ENCODE results near the gene SIRT6. TPM values are rescaled to one million over a fixed set of nuclear protein-coding genes. Genes with fewer than 3 reads are reported as not detected.

The SIRT6 gene
- total RNA-seq, 1 experiment from 2014 or later = 22.2 TPM

DNA sequence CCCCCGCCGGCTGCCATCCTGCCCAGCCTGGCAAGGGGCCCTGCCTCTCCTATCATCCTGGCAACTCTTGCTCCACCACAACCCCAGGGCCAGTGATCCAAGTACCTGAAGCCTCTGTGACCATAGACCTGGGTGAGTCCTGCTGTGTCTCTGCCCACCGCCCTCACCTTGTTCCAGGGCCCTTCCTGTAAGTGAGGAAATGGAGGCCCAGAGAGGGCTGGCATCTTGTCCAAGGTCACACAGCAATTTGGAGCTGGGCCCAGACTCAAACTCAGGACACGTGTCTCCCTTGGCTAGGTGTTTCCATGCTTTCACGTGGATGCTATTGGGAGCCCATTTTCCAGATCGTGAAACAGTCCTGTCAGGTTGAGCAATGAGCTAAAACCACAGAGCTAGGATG, 25.2 kb downstream of the SIRT6 start:
- POLR2A ChIA-PET (ENCODE audit: unreplicated experiment) = no interaction called here
- TF ChIP-seq, protein P1, sequence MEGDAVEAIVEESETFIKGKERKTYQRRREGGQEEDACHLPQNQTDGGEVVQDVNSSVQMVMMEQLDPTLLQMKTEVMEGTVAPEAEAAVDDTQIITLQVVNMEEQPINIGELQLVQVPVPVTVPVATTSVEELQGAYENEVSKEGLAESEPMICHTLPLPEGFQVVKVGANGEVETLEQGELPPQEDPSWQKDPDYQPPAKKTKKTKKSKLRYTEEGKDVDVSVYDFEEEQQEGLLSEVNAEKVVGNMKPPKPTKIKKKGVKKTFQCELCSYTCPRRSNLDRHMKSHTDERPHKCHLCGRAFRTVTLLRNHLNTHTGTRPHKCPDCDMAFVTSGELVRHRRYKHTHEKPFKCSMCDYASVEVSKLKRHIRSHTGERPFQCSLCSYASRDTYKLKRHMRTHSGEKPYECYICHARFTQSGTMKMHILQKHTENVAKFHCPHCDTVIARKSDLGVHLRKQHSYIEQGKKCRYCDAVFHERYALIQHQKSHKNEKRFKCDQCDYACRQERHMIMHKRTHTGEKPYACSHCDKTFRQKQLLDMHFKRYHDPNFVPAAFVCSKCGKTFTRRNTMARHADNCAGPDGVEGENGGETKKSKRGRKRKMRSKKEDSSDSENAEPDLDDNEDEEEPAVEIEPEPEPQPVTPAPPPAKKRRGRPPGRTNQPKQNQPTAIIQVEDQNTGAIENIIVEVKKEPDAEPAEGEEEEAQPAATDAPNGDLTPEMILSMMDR (conservative IDR thresholded peaks at IDR 0.05) = no peak
- TF ChIP-seq EZH2 (IDR thresholded peaks at IDR 0.05; ENCODE audit: low read depth) = no peak
- H3K9me3 ChIP-seq (ENCODE audit: insufficient read depth, low read depth) = no peaks in the 10 kb centered on the region
- no peaks in the 10 kb centered on the region for H4K20me1 ChIP-seq (ENCODE audit: insufficient read depth)
- H3K4me1 ChIP-seq (replicated peaks; ENCODE audit: insufficient read depth) = no peaks in the 10 kb centered on the region
- no TSS peak for BruUV-seq (replicated peaks)
- no peak overlapping the region for H2AFZ ChIP-seq
- H3K9me2 ChIP-seq (ENCODE audit: insufficient read depth) = no peaks in the 10 kb centered on the region
- intact Hi-C loops (cut with micrococcal nuclease; ENCODE audit: unreplicated experiment) = no loop called here
- CTCF ChIA-PET = no interaction called here
- DNase-seq = no peak
- H3K27ac ChIP-seq = no peak overlapping the region
- no peak overlapping the region for H3K4me3 ChIP-seq
- H3K4me2 ChIP-seq = no peak overlapping the region
- no peaks in the 10 kb centered on the region for H3K79me2 ChIP-seq (ENCODE audit: low read depth)
- H3K27me3 ChIP-seq (ENCODE audit: insufficient read depth, low read depth) = no peaks in the 10 kb centered on the region
- H3F3A ChIP-seq (ENCODE audit: insufficient read depth, low read depth) = no peaks in the 10 kb centered on the region
- H3K36me3 ChIP-seq (ENCODE audit: low read depth) = no peaks in the 10 kb centered on the region

DNA sequence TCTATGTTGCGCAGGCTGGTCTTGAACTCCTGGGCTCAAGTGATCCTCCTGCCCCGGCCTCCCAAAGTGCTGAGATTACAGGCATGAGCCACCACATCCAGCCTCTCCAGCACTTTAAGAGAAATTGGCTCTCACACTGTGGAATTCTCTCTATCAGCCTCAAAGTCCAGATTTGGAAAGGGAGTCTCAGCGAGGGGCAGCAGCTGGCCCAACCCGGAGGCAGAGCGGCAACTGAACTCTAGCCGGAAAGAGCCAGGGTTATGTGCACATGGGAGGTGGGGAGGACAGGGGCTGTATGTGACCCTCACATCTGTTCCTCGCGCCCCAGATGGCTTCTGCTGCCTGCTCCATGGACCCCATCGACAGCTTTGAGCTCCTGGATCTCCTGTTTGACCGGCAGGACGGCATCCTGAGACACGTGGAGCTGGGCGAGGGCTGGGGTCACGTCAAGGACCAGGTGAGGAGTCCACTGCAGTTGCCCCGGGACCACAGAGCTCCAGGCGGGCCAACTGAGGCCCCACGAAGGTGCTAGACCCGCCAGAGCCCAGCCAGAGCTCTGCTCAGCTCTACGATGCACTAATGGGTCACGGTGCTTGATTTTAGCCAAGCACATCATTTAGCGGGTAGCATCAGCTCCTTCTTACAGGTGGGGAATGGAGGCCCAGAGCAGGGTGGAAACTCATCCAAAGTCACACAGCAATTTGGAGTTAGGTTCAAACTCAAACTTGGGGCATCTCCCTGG, 27.6 kb downstream of the SIRT6 start:
- CTCF ChIA-PET = no interaction called here
- intact Hi-C loops (cut with micrococcal nuclease; ENCODE audit: unreplicated experiment) = no loop called here

DNA sequence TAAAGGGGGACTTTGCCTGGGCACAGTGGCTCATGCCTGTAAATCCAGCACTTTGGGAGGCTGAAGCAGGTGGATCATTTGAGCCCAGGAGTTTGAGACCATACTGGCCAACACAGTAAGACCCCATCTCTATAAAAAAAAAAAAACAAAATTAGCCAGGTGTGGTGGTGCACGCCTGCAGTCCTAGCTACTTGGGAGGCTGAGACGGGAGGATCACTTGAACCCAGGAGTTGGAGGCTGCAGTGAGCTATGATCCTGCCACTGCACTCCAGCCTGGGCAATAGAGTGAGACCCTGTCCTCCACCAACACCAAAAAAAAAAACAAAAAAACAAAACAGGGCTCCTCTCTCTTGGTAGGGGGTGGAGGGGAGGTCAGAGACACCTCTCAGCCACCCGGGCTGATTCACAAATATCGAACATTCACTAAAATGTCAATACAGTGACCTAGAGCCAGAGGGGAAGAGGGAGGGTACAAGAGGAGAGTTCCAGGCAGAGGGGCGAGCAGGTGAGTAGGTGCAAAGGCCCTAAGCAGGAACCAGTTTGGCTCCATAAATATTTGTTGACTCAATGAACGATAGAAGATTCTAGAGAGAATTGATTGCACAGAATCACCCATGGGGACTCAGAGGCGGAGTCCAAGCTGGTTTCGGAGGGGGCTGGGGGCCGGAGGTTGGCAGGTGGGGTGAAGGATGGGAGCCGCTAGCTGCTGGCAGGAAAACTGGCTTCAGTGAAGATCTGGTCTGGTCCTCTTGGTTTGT, 29.9 kb downstream of the SIRT6 start:
- CTCF ChIA-PET = no interaction called here
- Histone ChIP-seq H3K79me2 (ENCODE audit: low read depth) (no peaks in the 10 kb centered on the region), H3K9me3 (ENCODE audit: insufficient read depth, low read depth) (no peaks in the 10 kb centered on the region), H3K27me3 (ENCODE audit: insufficient read depth, low read depth) (no peaks in the 10 kb centered on the region), H2AFZ (no peak overlapping the region), H4K20me1 (ENCODE audit: insufficient read depth) (no peaks in the 10 kb centered on the region), H3K27ac (no peak overlapping the region), H3K4me3 (no peak overlapping the region), H3K9me2 (ENCODE audit: insufficient read depth) (no peaks in the 10 kb centered on the region), H3K4me2 (no peak overlapping the region), H3K36me3 (ENCODE audit: low read depth) (no peaks in the 10 kb centered on the region), H3K4me1 (replicated peaks; ENCODE audit: insufficient read depth) (no peaks in the 10 kb centered on the region), H3F3A (ENCODE audit: insufficient read depth, low read depth) (no peaks in the 10 kb centered on the region)
- TF ChIP-seq, protein P1 (conservative IDR thresholded peaks at IDR 0.05) = no peak
- TF ChIP-seq EZH2 (IDR thresholded peaks at IDR 0.05; ENCODE audit: low read depth) = no peak
- BruUV-seq (replicated peaks) = no TSS peak
- no peak for DNase-seq
- POLR2A ChIA-PET (ENCODE audit: unreplicated experiment) = no interaction called here
- intact Hi-C loops (cut with micrococcal nuclease; ENCODE audit: unreplicated experiment) = loop anchor here (2.0 kb wide), 1 partner anchor 14 kb away; no protein-coding TSS in a partner anchor

More for the DNA sequence above, 27.6 kb downstream of the SIRT6 start:
- H3K27ac ChIP-seq = no peak overlapping the region
- BruUV-seq (replicated peaks) = no TSS peak
- no peaks in the 10 kb centered on the region for H3K9me3 ChIP-seq (ENCODE audit: insufficient read depth, low read depth)
- no peaks in the 10 kb centered on the region for H3F3A ChIP-seq (ENCODE audit: insufficient read depth, low read depth)
- H3K4me3 ChIP-seq = no peak overlapping the region
- H2AFZ ChIP-seq = no peak overlapping the region
- H3K27me3 ChIP-seq (ENCODE audit: insufficient read depth, low read depth) = no peaks in the 10 kb centered on the region
- no peaks in the 10 kb centered on the region for H3K9me2 ChIP-seq (ENCODE audit: insufficient read depth)
- TF ChIP-seq, protein P1 (conservative IDR thresholded peaks at IDR 0.05) = no peak
- no peak for TF ChIP-seq EZH2 (IDR thresholded peaks at IDR 0.05; ENCODE audit: low read depth)
- H3K4me2 ChIP-seq = no peak overlapping the region
- POLR2A ChIA-PET (ENCODE audit: unreplicated experiment) = no interaction called here
- H3K79me2 ChIP-seq (ENCODE audit: low read depth) = no peaks in the 10 kb centered on the region
- no peaks in the 10 kb centered on the region for H3K36me3 ChIP-seq (ENCODE audit: low read depth)
- H4K20me1 ChIP-seq (ENCODE audit: insufficient read depth) = no peaks in the 10 kb centered on the region
- DNase-seq = no peak
- no peaks in the 10 kb centered on the region for H3K4me1 ChIP-seq (replicated peaks; ENCODE audit: insufficient read depth)

Data from PC-9 (cell line).